Measurements from ENCODE around the gene PCCA. TPM values are rescaled to one million over a fixed set of nuclear protein-coding genes. Genes with fewer than 3 reads are reported as not detected.
"Not testable (repeated sequence)": the region's sequence is repeated elsewhere in the genome, so short reads cannot be mapped to it uniquely, and the experiment has no call there.

PCCA gene
- total and polyA plus RNA-seq, 2 donors (not counting 3 experiments of a cell fraction or from before 2014, with no cell fraction given), result 5.7 to 20.2 TPM

DNA sequence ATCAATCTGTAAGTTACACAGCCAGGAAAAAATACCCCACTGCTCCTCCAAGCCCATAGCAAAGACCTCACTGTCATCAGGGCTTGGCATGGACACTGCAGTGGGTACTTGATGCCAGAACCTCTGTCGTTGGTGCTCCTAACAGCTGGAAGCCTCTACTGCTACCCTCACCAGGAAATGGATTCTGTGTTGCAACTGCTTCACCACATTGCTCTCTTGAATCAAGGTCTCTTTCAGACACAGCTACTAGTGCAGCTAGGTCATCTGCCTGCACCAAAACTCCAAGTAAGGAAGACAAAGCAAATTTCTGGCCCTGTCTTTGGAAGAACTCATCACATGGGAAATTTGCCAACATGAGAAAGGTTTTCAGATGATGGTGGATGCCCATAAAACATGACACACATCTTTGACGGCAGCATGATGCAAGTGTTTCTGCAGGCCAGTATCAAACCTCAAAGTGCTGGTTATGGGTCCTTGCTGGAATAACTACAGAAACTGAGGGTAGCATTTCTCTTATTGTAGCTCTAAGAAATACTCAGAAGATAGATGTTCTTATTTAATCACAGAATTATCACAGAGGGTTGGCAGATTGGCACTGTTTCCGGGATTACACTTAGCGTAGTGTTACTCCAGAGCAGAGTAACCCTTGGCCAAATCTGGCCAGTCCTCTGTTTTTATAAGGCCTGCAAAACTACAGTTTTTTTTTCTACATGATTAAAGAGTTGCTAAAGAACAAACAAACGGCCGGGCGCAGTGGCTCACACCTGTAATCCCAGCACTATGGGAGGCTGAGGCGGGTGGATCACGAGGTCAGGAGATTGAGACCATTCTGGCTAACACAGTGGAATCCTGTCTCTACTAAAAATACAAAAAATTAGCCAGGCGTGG, 12.9 kb upstream of the PCCA start:
- peaks cover 0 to 1% of the 10 kb centered on the region in 2 experiments for H3K27me3 ChIP-seq (ENCODE audit: control insufficient read depth in 2 of 2, insufficient read depth in 2 of 2, low read length in 2 of 2)
- no TSS peak for BruUV-seq (replicated peaks)
- CTCF ChIA-PET, result no interaction called here
- H2AFZ ChIP-seq (ENCODE audit: low read depth, low read length), result no peak overlapping the region
- no peak for FAIRE-seq
- H3K79me2 ChIP-seq (ENCODE audit: control insufficient read depth, insufficient read depth, low read length), result no peaks in the 10 kb centered on the region
- no peaks in the 10 kb centered on the region for H4K20me1 ChIP-seq (replicated peaks; ENCODE audit: control insufficient read depth, extremely low read depth, insufficient read depth, low read length)
- H3K4me1 ChIP-seq (ENCODE audit: control insufficient read depth, extremely low read depth, insufficient read depth, low read length), result no peaks in the 10 kb centered on the region
- H3K9me3 ChIP-seq (replicated peaks; ENCODE audit: control insufficient read depth, insufficient read depth, low read length), result no peaks in the 10 kb centered on the region
- H3K27ac ChIP-seq (ENCODE audit: insufficient read depth, low read depth, low read length), result no peak overlapping the region
- H3K36me3 ChIP-seq (ENCODE audit: control insufficient read depth in 2 of 2, extremely low read depth in 1 of 2, insufficient read depth in 2 of 2, low read length in 2 of 2), result no peaks in the 10 kb centered on the region
- TF ChIP-seq, protein P1, sequence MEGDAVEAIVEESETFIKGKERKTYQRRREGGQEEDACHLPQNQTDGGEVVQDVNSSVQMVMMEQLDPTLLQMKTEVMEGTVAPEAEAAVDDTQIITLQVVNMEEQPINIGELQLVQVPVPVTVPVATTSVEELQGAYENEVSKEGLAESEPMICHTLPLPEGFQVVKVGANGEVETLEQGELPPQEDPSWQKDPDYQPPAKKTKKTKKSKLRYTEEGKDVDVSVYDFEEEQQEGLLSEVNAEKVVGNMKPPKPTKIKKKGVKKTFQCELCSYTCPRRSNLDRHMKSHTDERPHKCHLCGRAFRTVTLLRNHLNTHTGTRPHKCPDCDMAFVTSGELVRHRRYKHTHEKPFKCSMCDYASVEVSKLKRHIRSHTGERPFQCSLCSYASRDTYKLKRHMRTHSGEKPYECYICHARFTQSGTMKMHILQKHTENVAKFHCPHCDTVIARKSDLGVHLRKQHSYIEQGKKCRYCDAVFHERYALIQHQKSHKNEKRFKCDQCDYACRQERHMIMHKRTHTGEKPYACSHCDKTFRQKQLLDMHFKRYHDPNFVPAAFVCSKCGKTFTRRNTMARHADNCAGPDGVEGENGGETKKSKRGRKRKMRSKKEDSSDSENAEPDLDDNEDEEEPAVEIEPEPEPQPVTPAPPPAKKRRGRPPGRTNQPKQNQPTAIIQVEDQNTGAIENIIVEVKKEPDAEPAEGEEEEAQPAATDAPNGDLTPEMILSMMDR (IDR thresholded peaks at IDR 0.05; ENCODE audit: extremely low read depth in 1 of 2, insufficient read depth in 1 of 2, low read depth in 1 of 2, low read length in 2 of 2), result no peak
- no peak for TF ChIP-seq GATA2 (IDR thresholded peaks at IDR 0.05; ENCODE audit: insufficient read depth, insufficient read length, low read depth, low read length)
- no peak for TF ChIP-seq MYC (IDR thresholded peaks at IDR 0.05; ENCODE audit: low read depth, low read length)
- TF ChIP-seq, protein P2, sequence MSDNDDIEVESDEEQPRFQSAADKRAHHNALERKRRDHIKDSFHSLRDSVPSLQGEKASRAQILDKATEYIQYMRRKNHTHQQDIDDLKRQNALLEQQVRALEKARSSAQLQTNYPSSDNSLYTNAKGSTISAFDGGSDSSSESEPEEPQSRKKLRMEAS (IDR thresholded peaks at IDR 0.05; ENCODE audit: insufficient read depth, insufficient read length), result no peak
- TF ChIP-seq POLR2A (IDR thresholded peaks at IDR 0.05; ENCODE audit: low read depth, low read length), result no peak
- TF ChIP-seq JUN (IDR thresholded peaks at IDR 0.05; ENCODE audit: borderline replicate concordance, insufficient read depth, insufficient read length, low read depth), result no peak
- no peak for TF ChIP-seq POLR2AphosphoS5 (IDR thresholded peaks at IDR 0.05; ENCODE audit: insufficient read depth, low read depth, low read length)
- H3K9me1 ChIP-seq (replicated peaks; ENCODE audit: control insufficient read depth, extremely low read depth, insufficient read depth, low read length), result no peaks in the 10 kb centered on the region
- intact Hi-C loops (cut with micrococcal nuclease), result no loop called here
- H3K9ac ChIP-seq (replicated peaks; ENCODE audit: extremely low read depth, insufficient read depth, low read length), result no peak overlapping the region
- POLR2A ChIA-PET, result no interaction called here
- dilution Hi-C loops (cut with MboI; ENCODE audit: extremely low pct_ligation_motif_present, low sequenced_read_pairs), result no loop called here
- H3K4me3 ChIP-seq (replicated peaks in 1 of 3; ENCODE audit: insufficient read depth in 1 of 3, low read depth in 1 of 3, low read length in 3 of 3), result no peak overlapping the region
- no peak for DNase-seq (ENCODE audit: low read depth, low spot score)
- no peak overlapping the region for H3K4me2 ChIP-seq (ENCODE audit: insufficient read depth, low read length)

- CTCF ChIA-PET; H3K9me3 ChIP-seq (replicated peaks; ENCODE audit: control insufficient read depth, insufficient read depth, low read length); intact Hi-C loops (cut with micrococcal nuclease); H3K9ac ChIP-seq (replicated peaks; ENCODE audit: extremely low read depth, insufficient read depth, low read length); POLR2A ChIA-PET; H3K27me3 ChIP-seq (ENCODE audit: control insufficient read depth in 2 of 2, insufficient read depth in 2 of 2, low read length in 2 of 2); dilution Hi-C loops (cut with MboI; ENCODE audit: extremely low pct_ligation_motif_present, low sequenced_read_pairs); H3K4me2 ChIP-seq (ENCODE audit: insufficient read depth, low read length); H4K20me1 ChIP-seq (replicated peaks; ENCODE audit: control insufficient read depth, extremely low read depth, insufficient read depth, low read length); H3K79me2 ChIP-seq (ENCODE audit: control insufficient read depth, insufficient read depth, low read length); H3K36me3 ChIP-seq (ENCODE audit: control insufficient read depth in 2 of 2, extremely low read depth in 1 of 2, insufficient read depth in 2 of 2, low read length in 2 of 2); DNase-seq (ENCODE audit: low read depth, low spot score); H3K9me1 ChIP-seq (replicated peaks; ENCODE audit: control insufficient read depth, extremely low read depth, insufficient read depth, low read length); FAIRE-seq; H3K4me3 ChIP-seq (replicated peaks in 1 of 3; ENCODE audit: insufficient read depth in 1 of 3, low read depth in 1 of 3, low read length in 3 of 3); H3K27ac ChIP-seq (ENCODE audit: insufficient read depth, low read depth, low read length); H3K4me1 ChIP-seq (ENCODE audit: control insufficient read depth, extremely low read depth, insufficient read depth, low read length); BruUV-seq (replicated peaks); H2AFZ ChIP-seq (ENCODE audit: low read depth, low read length): not testable (repeated sequence)
Measured at GRCh38 chr13:100079003-100079402, 9.9 kb upstream of the PCCA start.

- H2AFZ ChIP-seq (ENCODE audit: low read depth, low read length); FAIRE-seq; H3K36me3 ChIP-seq (ENCODE audit: control insufficient read depth in 2 of 2, extremely low read depth in 1 of 2, insufficient read depth in 2 of 2, low read length in 2 of 2); POLR2A ChIA-PET; dilution Hi-C loops (cut with MboI; ENCODE audit: extremely low pct_ligation_motif_present, low sequenced_read_pairs); H3K79me2 ChIP-seq (ENCODE audit: control insufficient read depth, insufficient read depth, low read length); H4K20me1 ChIP-seq (replicated peaks; ENCODE audit: control insufficient read depth, extremely low read depth, insufficient read depth, low read length); H3K9me3 ChIP-seq (replicated peaks; ENCODE audit: control insufficient read depth, insufficient read depth, low read length); H3K9ac ChIP-seq (replicated peaks; ENCODE audit: extremely low read depth, insufficient read depth, low read length); H3K9me1 ChIP-seq (replicated peaks; ENCODE audit: control insufficient read depth, extremely low read depth, insufficient read depth, low read length); BruUV-seq (replicated peaks); CTCF ChIA-PET; H3K4me3 ChIP-seq (replicated peaks in 1 of 3; ENCODE audit: insufficient read depth in 1 of 3, low read depth in 1 of 3, low read length in 3 of 3); intact Hi-C loops (cut with micrococcal nuclease); DNase-seq (ENCODE audit: low read depth, low spot score); H3K27ac ChIP-seq (ENCODE audit: insufficient read depth, low read depth, low read length); H3K4me1 ChIP-seq (ENCODE audit: control insufficient read depth, extremely low read depth, insufficient read depth, low read length); H3K27me3 ChIP-seq (ENCODE audit: control insufficient read depth in 2 of 2, insufficient read depth in 2 of 2, low read length in 2 of 2); H3K4me2 ChIP-seq (ENCODE audit: insufficient read depth, low read length): not testable (repeated sequence)
Measured at GRCh38 chr13:100083401-100083800, 5.5 kb upstream of the PCCA start.
